ENCODE data around the gene GBX1. TPM values are rescaled to one million over a fixed set of nuclear protein-coding genes. Genes with fewer than 3 reads are reported as not detected.

The GBX1 gene
- total RNA-seq, 1 experiment from 2014 or later = not detected

DNA sequence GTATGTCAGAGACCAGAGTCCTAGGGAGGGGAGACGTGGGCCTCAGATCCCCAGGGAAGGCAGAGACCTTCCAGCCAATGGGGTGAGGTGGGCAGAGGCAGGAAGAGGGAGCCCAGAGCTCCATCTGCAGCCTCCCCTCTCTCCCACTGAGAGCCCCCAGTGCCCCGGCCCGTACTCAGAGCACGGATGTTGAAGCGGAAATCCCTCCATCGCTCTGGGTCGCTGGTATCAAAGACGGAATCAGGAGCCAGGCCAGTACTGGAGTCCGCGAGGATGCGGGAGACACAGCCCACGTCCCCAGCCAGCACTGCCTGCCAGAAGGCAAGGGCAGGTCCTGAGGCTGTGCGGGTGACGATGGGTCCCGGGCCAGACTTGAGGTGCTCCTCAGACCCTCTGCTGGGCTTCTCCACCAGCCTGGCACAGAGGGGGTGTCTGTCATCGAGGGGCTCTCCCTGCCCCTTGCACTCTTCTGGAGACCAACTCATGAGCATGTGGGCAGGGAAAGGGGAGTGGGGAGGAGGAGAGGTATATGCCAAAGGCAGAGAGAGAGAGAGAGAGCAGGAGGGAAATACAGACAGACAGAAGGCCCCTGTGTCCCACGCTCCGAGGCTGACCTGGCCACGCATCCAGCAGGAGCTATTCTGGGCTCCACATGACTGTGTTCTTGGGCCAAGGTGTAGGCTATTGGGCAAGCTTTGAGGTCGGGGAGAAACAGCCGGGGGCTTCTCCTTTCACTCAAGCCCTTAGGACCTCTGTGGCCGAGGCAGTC lies 19.3 kb upstream of the GBX1 start, which contains the start of gene ASB10 (continued):
- TF ChIP-seq NFATC4 (CRISPR knock-in tag; IDR thresholded peaks at IDR 0.05) = no peak
- TF ChIP-seq, protein P1, sequence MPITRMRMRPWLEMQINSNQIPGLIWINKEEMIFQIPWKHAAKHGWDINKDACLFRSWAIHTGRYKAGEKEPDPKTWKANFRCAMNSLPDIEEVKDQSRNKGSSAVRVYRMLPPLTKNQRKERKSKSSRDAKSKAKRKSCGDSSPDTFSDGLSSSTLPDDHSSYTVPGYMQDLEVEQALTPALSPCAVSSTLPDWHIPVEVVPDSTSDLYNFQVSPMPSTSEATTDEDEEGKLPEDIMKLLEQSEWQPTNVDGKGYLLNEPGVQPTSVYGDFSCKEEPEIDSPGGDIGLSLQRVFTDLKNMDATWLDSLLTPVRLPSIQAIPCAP (CRISPR knock-in tag; IDR thresholded peaks at IDR 0.05) = no peak
- TF ChIP-seq ESRRA (CRISPR knock-in tag; IDR thresholded peaks at IDR 0.05; ENCODE audit: borderline replicate concordance) = no peak
- no peak for TF ChIP-seq TCF7 (CRISPR knock-in tag; IDR thresholded peaks at IDR 0.05; ENCODE audit: low read depth)
- no peak for TF ChIP-seq KAT7 (CRISPR knock-in tag; IDR thresholded peaks at IDR 0.05; ENCODE audit: borderline replicate concordance)
- TF ChIP-seq NR2C2 (CRISPR knock-in tag; IDR thresholded peaks at IDR 0.05) = no peak
- TF ChIP-seq TP53 (CRISPR knock-in tag; IDR thresholded peaks at IDR 0.05) = no peak
- TF ChIP-seq, protein P2, sequence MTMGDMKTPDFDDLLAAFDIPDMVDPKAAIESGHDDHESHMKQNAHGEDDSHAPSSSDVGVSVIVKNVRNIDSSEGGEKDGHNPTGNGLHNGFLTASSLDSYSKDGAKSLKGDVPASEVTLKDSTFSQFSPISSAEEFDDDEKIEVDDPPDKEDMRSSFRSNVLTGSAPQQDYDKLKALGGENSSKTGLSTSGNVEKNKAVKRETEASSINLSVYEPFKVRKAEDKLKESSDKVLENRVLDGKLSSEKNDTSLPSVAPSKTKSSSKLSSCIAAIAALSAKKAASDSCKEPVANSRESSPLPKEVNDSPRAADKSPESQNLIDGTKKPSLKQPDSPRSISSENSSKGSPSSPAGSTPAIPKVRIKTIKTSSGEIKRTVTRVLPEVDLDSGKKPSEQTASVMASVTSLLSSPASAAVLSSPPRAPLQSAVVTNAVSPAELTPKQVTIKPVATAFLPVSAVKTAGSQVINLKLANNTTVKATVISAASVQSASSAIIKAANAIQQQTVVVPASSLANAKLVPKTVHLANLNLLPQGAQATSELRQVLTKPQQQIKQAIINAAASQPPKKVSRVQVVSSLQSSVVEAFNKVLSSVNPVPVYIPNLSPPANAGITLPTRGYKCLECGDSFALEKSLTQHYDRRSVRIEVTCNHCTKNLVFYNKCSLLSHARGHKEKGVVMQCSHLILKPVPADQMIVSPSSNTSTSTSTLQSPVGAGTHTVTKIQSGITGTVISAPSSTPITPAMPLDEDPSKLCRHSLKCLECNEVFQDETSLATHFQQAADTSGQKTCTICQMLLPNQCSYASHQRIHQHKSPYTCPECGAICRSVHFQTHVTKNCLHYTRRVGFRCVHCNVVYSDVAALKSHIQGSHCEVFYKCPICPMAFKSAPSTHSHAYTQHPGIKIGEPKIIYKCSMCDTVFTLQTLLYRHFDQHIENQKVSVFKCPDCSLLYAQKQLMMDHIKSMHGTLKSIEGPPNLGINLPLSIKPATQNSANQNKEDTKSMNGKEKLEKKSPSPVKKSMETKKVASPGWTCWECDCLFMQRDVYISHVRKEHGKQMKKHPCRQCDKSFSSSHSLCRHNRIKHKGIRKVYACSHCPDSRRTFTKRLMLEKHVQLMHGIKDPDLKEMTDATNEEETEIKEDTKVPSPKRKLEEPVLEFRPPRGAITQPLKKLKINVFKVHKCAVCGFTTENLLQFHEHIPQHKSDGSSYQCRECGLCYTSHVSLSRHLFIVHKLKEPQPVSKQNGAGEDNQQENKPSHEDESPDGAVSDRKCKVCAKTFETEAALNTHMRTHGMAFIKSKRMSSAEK (CRISPR knock-in tag; IDR thresholded peaks at IDR 0.05; ENCODE audit: borderline replicate concordance) = no peak

DNA sequence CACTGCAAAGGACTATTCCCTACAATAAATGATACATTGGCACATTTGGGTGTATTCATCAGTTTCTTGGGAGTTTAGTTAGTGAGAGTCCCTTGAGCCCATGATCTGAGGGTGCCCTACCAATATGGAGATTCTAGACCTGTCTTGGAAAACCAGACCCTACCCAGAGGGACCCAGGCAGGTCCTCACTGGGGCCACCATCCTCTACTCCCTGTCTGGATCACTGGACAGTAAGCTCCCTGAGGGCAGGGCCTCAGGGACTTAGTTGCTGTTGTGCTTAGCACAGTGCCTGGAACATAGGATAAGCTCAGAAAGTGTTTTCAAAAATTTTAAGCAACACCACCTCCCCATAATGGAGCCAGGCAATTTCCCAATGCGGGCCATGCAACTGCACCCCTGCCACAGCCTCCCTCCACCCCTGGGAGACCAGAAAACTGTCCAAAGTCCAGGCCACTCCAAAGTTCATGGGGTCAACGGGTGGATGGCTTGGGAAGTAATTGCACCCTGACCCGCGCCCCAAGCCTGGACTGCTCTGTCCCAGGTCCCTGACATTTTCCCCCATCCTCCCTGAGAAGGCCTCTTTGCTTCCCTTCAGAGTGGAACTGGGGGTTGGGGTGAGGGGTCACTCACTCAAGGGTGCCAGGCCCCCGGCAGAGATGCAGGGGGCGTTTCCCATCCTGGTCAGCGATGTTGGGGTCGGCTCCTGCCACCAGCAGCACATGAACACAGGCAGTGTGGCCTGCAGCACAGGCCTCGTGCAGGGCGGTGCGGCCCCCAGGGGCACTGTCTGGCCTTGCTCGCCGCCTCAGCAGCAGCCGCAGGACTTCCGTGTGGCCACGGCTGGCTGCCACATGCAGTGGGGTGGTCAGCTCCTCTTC lies 18.5 kb upstream of the GBX1 start:
- ChIA-PET CTCF (interaction anchor here (0.9 kb wide), 1 partner anchor 165 kb away, joined by 3 read pairs; no protein-coding TSS in a partner anchor), POLR2A (no interaction called here)
- Mint-ChIP-seq H3K36me3 (no peaks in the 10 kb centered on the region), H3K27me3 (ENCODE audit: low read depth) (no peaks in the 10 kb centered on the region; the same call in 1 of the 2 replicates), H3K4me1 (no peaks in the 10 kb centered on the region), H3K9me3 (no peaks in the 10 kb centered on the region), H3K27ac (no peak overlapping the region), H3K4me3 (no peak overlapping the region)
- DNase-seq (ENCODE audit: low spot score) (no peak), ATAC-seq (no peak)
- TF ChIP-seq PRRX2 (CRISPR knock-in tag; IDR thresholded peaks at IDR 0.05) (no peak), MXD4 (CRISPR knock-in tag; IDR thresholded peaks at IDR 0.05; ENCODE audit: borderline replicate concordance) (no peak)
- TF ChIP-seq, protein P3, sequence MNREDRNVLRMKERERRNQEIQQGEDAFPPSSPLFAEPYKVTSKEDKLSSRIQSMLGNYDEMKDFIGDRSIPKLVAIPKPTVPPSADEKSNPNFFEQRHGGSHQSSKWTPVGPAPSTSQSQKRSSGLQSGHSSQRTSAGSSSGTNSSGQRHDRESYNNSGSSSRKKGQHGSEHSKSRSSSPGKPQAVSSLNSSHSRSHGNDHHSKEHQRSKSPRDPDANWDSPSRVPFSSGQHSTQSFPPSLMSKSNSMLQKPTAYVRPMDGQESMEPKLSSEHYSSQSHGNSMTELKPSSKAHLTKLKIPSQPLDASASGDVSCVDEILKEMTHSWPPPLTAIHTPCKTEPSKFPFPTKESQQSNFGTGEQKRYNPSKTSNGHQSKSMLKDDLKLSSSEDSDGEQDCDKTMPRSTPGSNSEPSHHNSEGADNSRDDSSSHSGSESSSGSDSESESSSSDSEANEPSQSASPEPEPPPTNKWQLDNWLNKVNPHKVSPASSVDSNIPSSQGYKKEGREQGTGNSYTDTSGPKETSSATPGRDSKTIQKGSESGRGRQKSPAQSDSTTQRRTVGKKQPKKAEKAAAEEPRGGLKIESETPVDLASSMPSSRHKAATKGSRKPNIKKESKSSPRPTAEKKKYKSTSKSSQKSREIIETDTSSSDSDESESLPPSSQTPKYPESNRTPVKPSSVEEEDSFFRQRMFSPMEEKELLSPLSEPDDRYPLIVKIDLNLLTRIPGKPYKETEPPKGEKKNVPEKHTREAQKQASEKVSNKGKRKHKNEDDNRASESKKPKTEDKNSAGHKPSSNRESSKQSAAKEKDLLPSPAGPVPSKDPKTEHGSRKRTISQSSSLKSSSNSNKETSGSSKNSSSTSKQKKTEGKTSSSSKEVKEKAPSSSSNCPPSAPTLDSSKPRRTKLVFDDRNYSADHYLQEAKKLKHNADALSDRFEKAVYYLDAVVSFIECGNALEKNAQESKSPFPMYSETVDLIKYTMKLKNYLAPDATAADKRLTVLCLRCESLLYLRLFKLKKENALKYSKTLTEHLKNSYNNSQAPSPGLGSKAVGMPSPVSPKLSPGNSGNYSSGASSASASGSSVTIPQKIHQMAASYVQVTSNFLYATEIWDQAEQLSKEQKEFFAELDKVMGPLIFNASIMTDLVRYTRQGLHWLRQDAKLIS (CRISPR knock-in tag; IDR thresholded peaks at IDR 0.05; ENCODE audit: borderline replicate concordance) = no peak
- TF ChIP-seq, protein P2 (CRISPR knock-in tag; IDR thresholded peaks at IDR 0.05; ENCODE audit: borderline replicate concordance) = no peak
- TF ChIP-seq, protein P1 (CRISPR knock-in tag; IDR thresholded peaks at IDR 0.05) = no peak
- TF ChIP-seq, protein P4, sequence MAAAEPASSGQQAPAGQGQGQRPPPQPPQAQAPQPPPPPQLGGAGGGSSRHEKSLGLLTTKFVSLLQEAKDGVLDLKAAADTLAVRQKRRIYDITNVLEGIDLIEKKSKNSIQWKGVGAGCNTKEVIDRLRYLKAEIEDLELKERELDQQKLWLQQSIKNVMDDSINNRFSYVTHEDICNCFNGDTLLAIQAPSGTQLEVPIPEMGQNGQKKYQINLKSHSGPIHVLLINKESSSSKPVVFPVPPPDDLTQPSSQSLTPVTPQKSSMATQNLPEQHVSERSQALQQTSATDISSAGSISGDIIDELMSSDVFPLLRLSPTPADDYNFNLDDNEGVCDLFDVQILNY (CRISPR knock-in tag; IDR thresholded peaks at IDR 0.05) = no peak
